22Rv1 (cell line): Measurements from ENCODE around the gene RPA3.

Source experiments
- H3K27ac ChIP-seq: fragments of 450-650 bp; 2 replicates; pipeline ENCODE4 v1.5.1; 2017
- ZFX ChIP-seq: fragments of 450-650 bp; IDR thresholded peaks from 2 replicates; pipeline ENCODE4 v1.6.1; 2017; ENCODE audit warnings: antibody characterized with exemption, borderline replicate concordance
- TF ChIP-seq, protein P1 (sequence below): fragments of 450-650 bp; IDR thresholded peaks from 2 replicates; pipeline ENCODE4 v1.5.1; 2017; ENCODE audit warnings: mild to moderate bottlenecking

The RPA3 gene

DNA sequence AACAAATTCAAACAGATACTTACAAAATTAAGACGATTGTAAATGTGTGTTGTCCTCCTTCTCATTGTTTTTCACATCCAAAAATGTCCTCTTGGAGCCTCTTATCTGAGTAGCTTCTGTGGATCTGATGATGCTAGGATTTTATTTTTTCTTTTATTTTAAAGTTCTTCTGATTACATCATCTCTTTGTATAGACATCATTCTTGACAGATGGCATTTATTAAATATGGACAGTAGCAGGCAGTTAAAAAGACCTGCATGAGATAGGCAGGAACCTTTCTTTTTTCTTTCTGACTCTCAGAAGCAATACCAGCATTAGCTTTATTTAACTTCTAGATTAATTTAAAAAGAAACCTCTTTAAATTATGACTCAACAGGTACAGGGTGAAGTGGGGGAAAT, at the start of gene RPA3:
Gene RPA3, minus strand, starts transcription at position 116 of the 400 bp plus-strand sequence. CDS start 78,189 bp downstream, outside the sequence.
- no peak within 1 kb of the TSS for H3K27ac ChIP-seq

DNA sequence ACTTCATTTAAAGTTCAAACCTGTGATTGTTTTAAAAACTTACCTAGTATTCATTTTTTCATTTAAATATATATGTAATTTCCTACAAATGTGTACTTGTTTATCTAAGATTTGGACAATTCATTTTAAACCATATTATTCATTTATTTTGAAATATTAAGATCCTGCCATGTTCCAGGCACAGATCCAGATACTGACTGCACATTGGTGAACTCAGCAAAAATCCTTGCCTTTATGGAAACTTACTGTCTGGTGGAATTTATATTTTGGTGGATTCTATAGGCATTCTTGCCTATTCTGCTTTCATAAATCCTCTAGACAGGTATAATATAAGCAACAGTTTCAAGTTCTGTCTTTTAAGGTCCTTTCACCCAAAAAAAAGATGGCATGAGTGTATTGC, 48.3 kb upstream of the RPA3 start:
- TF ChIP-seq, protein P1, sequence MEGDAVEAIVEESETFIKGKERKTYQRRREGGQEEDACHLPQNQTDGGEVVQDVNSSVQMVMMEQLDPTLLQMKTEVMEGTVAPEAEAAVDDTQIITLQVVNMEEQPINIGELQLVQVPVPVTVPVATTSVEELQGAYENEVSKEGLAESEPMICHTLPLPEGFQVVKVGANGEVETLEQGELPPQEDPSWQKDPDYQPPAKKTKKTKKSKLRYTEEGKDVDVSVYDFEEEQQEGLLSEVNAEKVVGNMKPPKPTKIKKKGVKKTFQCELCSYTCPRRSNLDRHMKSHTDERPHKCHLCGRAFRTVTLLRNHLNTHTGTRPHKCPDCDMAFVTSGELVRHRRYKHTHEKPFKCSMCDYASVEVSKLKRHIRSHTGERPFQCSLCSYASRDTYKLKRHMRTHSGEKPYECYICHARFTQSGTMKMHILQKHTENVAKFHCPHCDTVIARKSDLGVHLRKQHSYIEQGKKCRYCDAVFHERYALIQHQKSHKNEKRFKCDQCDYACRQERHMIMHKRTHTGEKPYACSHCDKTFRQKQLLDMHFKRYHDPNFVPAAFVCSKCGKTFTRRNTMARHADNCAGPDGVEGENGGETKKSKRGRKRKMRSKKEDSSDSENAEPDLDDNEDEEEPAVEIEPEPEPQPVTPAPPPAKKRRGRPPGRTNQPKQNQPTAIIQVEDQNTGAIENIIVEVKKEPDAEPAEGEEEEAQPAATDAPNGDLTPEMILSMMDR = no peak
- TF ChIP-seq ZFX = no peak
- H3K27ac ChIP-seq = no peak overlapping the region

More for the DNA sequence above, at the start of gene RPA3:
- no peak for TF ChIP-seq ZFX
- TF ChIP-seq, protein P1 = no peak

DNA sequence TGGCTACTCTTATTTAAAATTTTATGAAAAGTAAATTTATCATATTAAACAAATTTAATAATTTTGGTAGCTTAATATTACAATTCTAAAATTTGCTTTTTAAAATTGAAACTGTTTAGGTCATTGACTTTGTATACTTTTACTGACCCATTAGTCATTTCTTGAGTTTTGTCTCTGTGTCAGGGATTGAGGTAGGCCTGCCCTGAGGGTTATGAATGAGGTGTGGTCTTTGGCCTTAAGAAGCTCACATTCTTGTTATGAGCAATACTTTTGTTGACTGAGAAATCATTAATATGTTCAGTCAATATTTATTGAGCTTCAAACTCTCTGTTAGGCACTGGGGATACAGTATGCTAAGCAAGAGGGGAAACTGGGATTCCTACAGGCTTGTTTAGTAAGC, 47.0 kb upstream of the RPA3 start:
- TF ChIP-seq ZFX = no peak
- TF ChIP-seq, protein P1 = no peak
- H3K27ac ChIP-seq = peak overlapping the region; percentile 55

DNA sequence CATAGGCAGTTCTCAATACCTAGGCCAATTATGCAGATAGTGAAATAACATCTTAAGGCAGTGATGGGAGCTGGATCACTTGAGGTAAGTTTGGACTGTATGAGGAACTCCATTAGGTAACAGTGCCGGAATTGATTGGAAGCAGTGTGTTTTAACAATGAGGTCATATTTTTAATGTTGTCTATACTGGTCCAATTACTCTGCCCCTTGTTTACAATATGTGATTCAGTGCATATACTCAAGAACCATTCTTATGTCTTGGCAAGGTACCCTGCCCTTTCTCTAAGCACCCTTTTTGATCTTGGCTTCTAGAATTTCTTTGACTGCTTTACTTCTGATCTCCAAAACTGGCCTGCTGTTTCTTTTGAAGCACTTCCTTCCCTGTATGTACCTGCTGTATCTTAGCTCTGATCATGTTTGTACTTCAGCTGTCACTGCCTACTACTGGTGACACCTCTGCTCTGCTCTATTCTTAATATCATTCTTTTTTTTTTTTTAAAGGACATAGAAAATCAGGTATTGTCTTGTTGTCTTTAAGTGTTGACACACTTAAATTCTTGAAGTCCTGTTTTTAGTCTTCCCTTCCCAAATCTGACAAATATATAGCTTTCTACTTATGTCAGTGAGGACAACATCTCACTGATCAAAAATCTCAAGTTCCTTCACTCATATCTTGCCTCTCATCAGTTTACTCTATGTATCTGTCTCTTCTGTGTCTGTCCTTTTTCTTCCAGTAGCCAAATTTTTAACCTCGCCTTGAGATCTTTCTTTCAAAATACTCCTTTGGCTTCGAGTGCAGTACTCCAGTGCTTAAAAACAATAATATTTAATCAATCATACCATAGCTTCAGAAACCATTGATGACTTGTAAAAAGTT, 46.4 kb upstream of the RPA3 start:
- peak overlapping the region; percentile 55 for H3K27ac ChIP-seq
- TF ChIP-seq ZFX = no peak
- TF ChIP-seq, protein P1 = peak; percentile 74

DNA sequence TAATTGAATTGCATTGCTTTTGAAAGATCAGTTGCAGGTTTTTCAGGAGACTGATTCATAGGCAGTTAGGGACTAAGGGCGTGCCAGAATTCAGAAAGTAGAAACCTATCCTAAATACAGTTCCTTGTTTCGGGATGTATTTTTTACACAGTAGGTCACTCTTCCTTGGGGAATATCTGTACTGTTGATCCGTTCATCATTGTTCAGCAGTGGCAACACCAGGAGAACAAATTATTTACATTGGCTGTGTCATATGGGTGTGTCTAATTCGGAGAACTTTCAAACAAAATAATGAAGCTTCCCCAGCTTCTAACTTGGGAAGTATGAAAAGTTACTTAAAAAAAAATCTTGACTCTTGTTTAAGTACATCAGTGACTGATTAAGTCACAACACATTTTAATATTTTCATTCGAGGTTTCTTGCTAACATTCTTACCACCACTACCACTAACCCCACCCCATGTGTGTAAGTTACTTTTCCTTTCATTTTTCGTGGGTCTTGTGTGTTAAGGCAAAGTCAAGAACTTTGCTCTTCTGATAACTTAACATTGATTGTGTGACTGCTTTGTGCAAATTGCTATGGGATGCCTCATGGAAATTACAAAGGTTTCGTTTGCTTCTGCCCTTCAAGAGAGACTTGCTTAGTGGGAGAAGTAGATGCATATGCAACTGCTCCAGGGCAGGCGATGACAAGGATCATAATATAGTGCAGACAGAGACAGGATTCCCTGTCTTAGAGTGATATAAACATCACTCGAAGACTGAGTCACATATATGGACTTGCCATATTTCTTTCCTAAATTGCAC, 43.8 kb upstream of the RPA3 start:
- peak overlapping the region; percentile 57 for H3K27ac ChIP-seq
- TF ChIP-seq, protein P1 = no peak
- no peak for TF ChIP-seq ZFX

DNA sequence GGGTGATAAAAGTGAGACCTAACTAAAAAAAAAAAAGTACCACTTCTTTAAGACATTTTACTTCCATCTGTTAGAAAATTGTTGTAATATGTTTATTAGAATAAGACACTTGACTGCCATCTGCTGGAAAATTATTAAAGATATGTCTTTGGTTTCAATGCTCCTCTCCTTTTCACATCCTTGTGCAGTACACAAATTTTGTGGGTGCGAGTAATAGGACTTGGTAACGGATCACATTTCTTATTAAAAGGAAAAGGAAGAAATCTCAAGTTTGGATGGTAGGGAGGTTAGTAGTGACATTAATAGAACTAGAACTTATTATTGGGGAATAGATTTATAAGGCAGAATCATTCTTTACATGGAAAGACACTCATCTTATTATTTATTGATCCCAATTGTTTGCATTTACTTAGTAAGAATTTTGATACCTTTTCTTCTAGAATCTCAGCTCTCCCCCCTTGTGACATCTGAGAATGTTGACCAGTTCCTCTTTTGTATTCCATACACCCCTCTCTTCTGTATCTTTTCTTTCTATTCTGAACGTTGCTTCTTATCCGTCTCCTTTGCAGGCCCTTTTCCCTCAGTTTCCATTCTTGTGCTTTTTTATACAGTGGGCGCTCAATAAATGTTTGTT, 43.0 kb upstream of the RPA3 start:
- peak overlapping the region; percentile 57 for H3K27ac ChIP-seq

More for the DNA sequence above, 43.0 kb upstream of the RPA3 start:
- TF ChIP-seq, protein P1 = peak; percentile 76
- TF ChIP-seq ZFX = no peak
